Neural cell (in vitro differentiated cells): ENCODE measurements around the gene SLC22A23. TPM values are rescaled to one million over a fixed set of nuclear protein-coding genes. Genes with fewer than 3 reads are reported as not detected.

Experiments
- H2AFZ ChIP-seq: fragments of 200-600, 300-800 bp; sonication (generic), shearing (Covaris generic); 2 replicates; pipeline ENCODE4 v1.6.0; 2014; ENCODE audit warnings: low read depth, mild to moderate bottlenecking, antibody characterized with exemption, low read length, moderate library complexity
- H3F3A ChIP-seq: fragments of 200-600 bp; shearing (Covaris generic); 2 replicates; pipeline ENCODE4 v1.6.1; 2016; ENCODE audit warnings: mild to moderate bottlenecking, moderate library complexity, mixed read lengths, antibody characterized with exemption, low read length; ENCODE audit not compliant: insufficient read depth, poor library complexity, severe bottlenecking
- H3K27ac ChIP-seq: fragments of 200-600, 300-800 bp; sonication (generic), shearing (Covaris generic); 2 replicates; pipeline ENCODE4 v1.5.1; 2014; ENCODE audit warnings: mild to moderate bottlenecking, low read length, moderate library complexity
- H3K27me3 ChIP-seq: fragments of 300-800, 200-600 bp; sonication (generic), shearing (Covaris generic); 2 replicates; pipeline ENCODE4 v1.6.0; 2014; ENCODE audit warnings: mild to moderate bottlenecking, low read depth, low read length, moderate library complexity; ENCODE audit not compliant: insufficient read depth
- H3K36me3 ChIP-seq: fragments of 300-800, 200-600 bp; sonication (generic), shearing (Covaris generic); 2 replicates; pipeline ENCODE4 v1.5.1; 2014; ENCODE audit warnings: mild to moderate bottlenecking, antibody characterized with exemption, low read length, moderate library complexity; ENCODE audit not compliant: insufficient read depth
- H3K4me2 ChIP-seq: fragments of 300-800, 200-600 bp; sonication (generic), shearing (Covaris generic); 2 replicates; pipeline ENCODE4 v1.6.0; 2014; ENCODE audit warnings: mild to moderate bottlenecking, low read length
- H3K4me3 ChIP-seq: fragments of 300-800, 200-600 bp; sonication (generic), shearing (Covaris generic); 2 replicates; pipeline ENCODE4 v1.5.1; 2014; ENCODE audit warnings: mild to moderate bottlenecking, low read length, moderate library complexity
- H3K79me2 ChIP-seq: fragments of 200-600 bp; shearing (Covaris generic); replicated peaks from 2 replicates; pipeline ENCODE4 v1.6.0; 2014; ENCODE audit warnings: mild to moderate bottlenecking, low read length, moderate library complexity; ENCODE audit not compliant: insufficient read depth
- H3K9ac ChIP-seq: fragments of 300-800, 200-600 bp; sonication (generic), shearing (Covaris generic); 2 replicates; pipeline ENCODE4 v1.6.1; 2016; ENCODE audit warnings: mild to moderate bottlenecking, low read length, mixed read lengths
- H3K9me2 ChIP-seq: fragments of 200-600 bp; shearing (Covaris generic); 2 replicates; pipeline ENCODE4 v1.6.1; 2016; ENCODE audit warnings: mild to moderate bottlenecking, low read length, mixed read lengths; ENCODE audit not compliant: insufficient read depth
- H3K9me3 ChIP-seq: fragments of 200-600, 300-800 bp; sonication (generic), shearing (Covaris generic); 2 replicates; pipeline ENCODE4 v1.6.1; 2016; ENCODE audit warnings: mild to moderate bottlenecking, mixed run types, low read length, moderate library complexity, mixed read lengths
- H4K20me1 ChIP-seq: fragments of 200-600 bp; shearing (Covaris generic); 2 replicates; pipeline ENCODE4 v1.6.1; 2016; ENCODE audit warnings: mild to moderate bottlenecking, mixed run types; ENCODE audit not compliant: insufficient read depth
- CTCF ChIP-seq: fragments of 450-650 bp; IDR thresholded peaks from 2 replicates; pipeline ENCODE4 v1.5.1; 2014; ENCODE audit warnings: antibody characterized with exemption, mild to moderate bottlenecking, moderate library complexity; ENCODE audit not compliant: poor library complexity, severe bottlenecking
- EP300 ChIP-seq: fragments of 450-650 bp; conservative IDR thresholded peaks from 2 replicates; pipeline ENCODE4 v1.6.1; 2014; ENCODE audit warnings: antibody characterized with exemption, mild to moderate bottlenecking, moderate library complexity; ENCODE audit not compliant: poor library complexity, severe bottlenecking
- EZH2 ChIP-seq: fragments of 200-600, 300-800 bp; shearing (Covaris generic), sonication (generic); IDR thresholded peaks from 2 replicates; pipeline ENCODE4 v1.6.1; 2014; ENCODE audit warnings: antibody characterized with exemption, low read length, borderline replicate concordance, mild to moderate bottlenecking; ENCODE audit not compliant: insufficient read depth, poor library complexity, severe bottlenecking
- MXI1 ChIP-seq: fragments of 450-650 bp; conservative IDR thresholded peaks from 2 replicates; pipeline ENCODE4 v1.6.1; 2014; ENCODE audit warnings: antibody characterized with exemption, mild to moderate bottlenecking; ENCODE audit not compliant: poor library complexity, severe bottlenecking
- POLR2AphosphoS5 ChIP-seq: IDR thresholded peaks from 2 replicates; pipeline ENCODE4 v1.6.1; 2012
- RAD21 ChIP-seq: fragments of 450-650 bp; conservative IDR thresholded peaks from 2 replicates; pipeline ENCODE4 v1.6.1; 2014; ENCODE audit warnings: antibody characterized with exemption, mild to moderate bottlenecking, moderate library complexity
- REST ChIP-seq: IDR thresholded peaks from 2 replicates; pipeline ENCODE4 v1.6.1; 2012; ENCODE audit warnings: borderline replicate concordance
- SMC3 ChIP-seq: fragments of 450-650 bp; conservative IDR thresholded peaks from 2 replicates; pipeline ENCODE4 v1.6.1; 2014; ENCODE audit warnings: antibody characterized with exemption, mild to moderate bottlenecking, moderate library complexity; ENCODE audit not compliant: poor library complexity
- TAF1 ChIP-seq: IDR thresholded peaks from 2 replicates; pipeline ENCODE4 v1.6.1; 2012; ENCODE audit warnings: low read depth
- polyA plus RNA-seq: library from polyadenylated mRNA; depleted of rRNA; stranded (reverse); fragments of >200 nt; gene quantifications from 2 replicates; pipeline ENCODE4 v1.2.3, GENCODE V29; 2014

SLC22A23 gene
- polyA plus RNA-seq, 1 donor from 2014 or later, result 8.8 TPM

- H3K4me3 ChIP-seq, result no peak overlapping the region
- no peak overlapping the region for H2AFZ ChIP-seq
- no peaks in the 10 kb centered on the region for H3K9me2 ChIP-seq
- H3K9me3 ChIP-seq, result no peaks in the 10 kb centered on the region
- H3K4me2 ChIP-seq, result no peak overlapping the region
- H3F3A ChIP-seq, result peaks cover 4% of the 10 kb centered on the region
- TF ChIP-seq EP300, result no peak
- TF ChIP-seq REST, result no peak
- no peak for TF ChIP-seq POLR2AphosphoS5
- TF ChIP-seq RAD21, result no peak
- TF ChIP-seq SMC3, result no peak
- no peak for TF ChIP-seq MXI1
- no peak for TF ChIP-seq EZH2
- TF ChIP-seq CTCF, result no peak
- TF ChIP-seq TAF1, result no peak
- H3K27me3 ChIP-seq, result no peaks in the 10 kb centered on the region
- no peaks in the 10 kb centered on the region for H4K20me1 ChIP-seq
- peaks cover 33% of the 10 kb centered on the region for H3K79me2 ChIP-seq
- no peaks in the 10 kb centered on the region for H3K36me3 ChIP-seq
- no peak overlapping the region for H3K27ac ChIP-seq
- no peak overlapping the region for H3K9ac ChIP-seq
Measured at GRCh38 chr6:3249821-3250220, 207.0 kb downstream of the SLC22A23 start.

GRCh38 chr6:3247255-3248146, 209.3 kb downstream of the SLC22A23 start:
- Histone ChIP-seq H3K4me2 (no peak overlapping the region), H4K20me1 (no peaks in the 10 kb centered on the region), H3F3A (peaks cover 4% of the 10 kb centered on the region), H3K9ac (peak overlapping the region; percentile 63), H3K9me3 (no peaks in the 10 kb centered on the region), H3K79me2 (peaks cover 33% of the 10 kb centered on the region), H3K36me3 (peaks cover 4% of the 10 kb centered on the region), H3K9me2 (no peaks in the 10 kb centered on the region), H2AFZ (no peak overlapping the region), H3K27ac (peak overlapping the region; percentile 88), H3K4me3 (peak overlapping the region; percentile 34), H3K27me3 (no peaks in the 10 kb centered on the region)
- peak; percentile 31 for TF ChIP-seq SMC3
- no peak for TF ChIP-seq TAF1
- peak; percentile 58 for TF ChIP-seq POLR2AphosphoS5
- no peak for TF ChIP-seq EZH2
- peak; percentile 21 for TF ChIP-seq REST
- no peak for TF ChIP-seq CTCF
- no peak for TF ChIP-seq RAD21
- no peak for TF ChIP-seq EP300
- TF ChIP-seq MXI1, result no peak
